Lung (tissue), 12 donors: ENCODE measurements around the gene MMP24OS. TPM values are rescaled to one million over a fixed set of nuclear protein-coding genes. Genes with fewer than 3 reads are reported as not detected.

Source experiments
- ATAC-seq: fragments of 200-7000 bp; cut with Tn5 transposase; one replicate; pipeline ENCODE4 v1.9.1; 2020; ENCODE audit warnings: moderate number of reproducible peaks; ENCODE audit not compliant: insufficient read depth, low FRiP score
- DNase-seq, 3 donors: peaks; one replicate each; pipeline ENCODE4 v3.0.0-alpha.2; 2013 to 2017
- H3K27ac ChIP-seq, 2 donors: one replicate each; pipeline ENCODE4 v1.5.1; 2013; ENCODE audit warnings: mild to moderate bottlenecking in 2 of 2, moderate library complexity in 2 of 2, control low read depth in 1 of 2, inconsistent platforms in 1 of 2, low read depth in 1 of 2, low read length in 1 of 2
- H3K27me3 ChIP-seq, 3 donors: one replicate each; pipeline ENCODE4 v1.5.1; 2013; ENCODE audit warnings: low read length in 2 of 3; ENCODE audit not compliant: control insufficient read depth in 3 of 3, insufficient read depth in 3 of 3
- H3K36me3 ChIP-seq, 4 donors: one replicate each; pipeline ENCODE4 v1.5.1; 2013; ENCODE audit warnings: low read length in 4 of 4, mild to moderate bottlenecking in 1 of 4, moderate library complexity in 1 of 4; ENCODE audit not compliant: control insufficient read depth in 4 of 4, insufficient read depth in 4 of 4
- H3K4me1 ChIP-seq, 5 donors: one replicate each; pipeline ENCODE4 v1.5.1; 2013; ENCODE audit warnings: low read length in 5 of 5, mild to moderate bottlenecking in 2 of 5, moderate library complexity in 1 of 5; ENCODE audit not compliant: control insufficient read depth in 5 of 5, insufficient read depth in 5 of 5
- H3K4me3 ChIP-seq: one replicate; pipeline ENCODE4 v1.5.1; 2013; ENCODE audit warnings: mild to moderate bottlenecking, control low read depth, moderate library complexity
- H3K9ac ChIP-seq, 2 donors: one replicate each; pipeline ENCODE4 v1.5.1; 2013; ENCODE audit warnings: low read length in 2 of 2, control low read depth in 1 of 2; ENCODE audit not compliant: insufficient read depth in 1 of 2
- H3K9me3 ChIP-seq, 4 donors: one replicate each; pipeline ENCODE4 v1.5.1; 2013; ENCODE audit warnings: low read length in 3 of 4, mild to moderate bottlenecking in 1 of 4, moderate library complexity in 1 of 4; ENCODE audit not compliant: control insufficient read depth in 4 of 4, insufficient read depth in 3 of 4
- CTCF ChIP-seq: IDR thresholded peaks from 2 replicates; pipeline ENCODE4 v1.5.1; 2012; ENCODE audit warnings: mild to moderate bottlenecking; ENCODE audit errors: control extremely low read depth, extremely low read depth
- WGBS, 2 donors: extraction: QIAGEN DNeasy Blood & Tissue Kit; methylation state at CpG; one replicate each; pipeline ENCODE4 v1.1.7; 2013; 5-methylcytosine and 5-hydroxymethylcytosine counted together
- polyA plus RNA-seq, 2 donors: library from polyadenylated mRNA; stranded (reverse); fragments of 200-250 nt; gene quantifications; one replicate each; pipeline ENCODE4 v1.2.1, GENCODE V29; 2013
- total RNA-seq, 2 donors: library from RNA; depleted of rRNA in 1 of 2; stranded (reverse); fragments of >200 nt in 1 of 2; gene quantifications; one replicate each; pipeline ENCODE4 v1.2.1, GENCODE V29; 2014 to 2021
- donor health status: control.
- donor health status: control.
- donor health status: Bipolar disorder and iron deficiency.
- donor health status: healthy.
- donor health status: DM: yes; HTN: yes; CAD: no.

MMP24OS gene
- total and polyA plus RNA-seq, 4 donors = 27.8 to 117 (median 68.8) TPM

- peaks cover 0 to 6% (median 0%) of the 10 kb centered on the region in 4 donors for H3K36me3 ChIP-seq
- no peak overlapping the region for H3K27ac ChIP-seq
- H3K9ac ChIP-seq = no peak overlapping the region
- H3K27me3 ChIP-seq = no peaks in the 10 kb centered on the region
- 86 to 87% methylated on average over 11 of the region's 11 CpGs for WGBS, 2 donors
- no peak overlapping the region for H3K4me3 ChIP-seq
- TF ChIP-seq CTCF = no peak
- DNase-seq (no peak), ATAC-seq (no peak)
- peaks cover 0 to 9% (median 0%) of the 10 kb centered on the region in 5 donors for H3K4me1 ChIP-seq
- H3K9me3 ChIP-seq = no peaks in the 10 kb centered on the region
These were observed 48.3 kb upstream of the MMP24OS start for GRCh38 chr20:35326021-35326739.

GRCh38 chr20:35325401-35325800 is 47.5 kb upstream of the MMP24OS start:
- 82 to 89% methylated on average over 6 of the region's 6 CpGs for WGBS, 2 donors
- H3K36me3 ChIP-seq = peaks cover 0 to 6% (median 0%) of the 10 kb centered on the region in 4 donors
- H3K9me3 ChIP-seq = no peaks in the 10 kb centered on the region
- DNase-seq = no peak
- no peak overlapping the region for H3K9ac ChIP-seq
- H3K4me1 ChIP-seq = peaks cover 0 to 11% (median 0%) of the 10 kb centered on the region in 5 donors
- no peaks in the 10 kb centered on the region for H3K27me3 ChIP-seq
- TF ChIP-seq CTCF = no peak
- H3K4me3 ChIP-seq = no peak overlapping the region
- no peak for ATAC-seq
- no peak overlapping the region for H3K27ac ChIP-seq

- H3K27ac ChIP-seq = no peak overlapping the region
- H3K27me3 ChIP-seq = no peaks in the 10 kb centered on the region
- H3K4me3 ChIP-seq = no peak overlapping the region
- ATAC-seq (no peak), DNase-seq (peak in 1 of 3 donors; percentile 25)
- H3K4me1 ChIP-seq = peaks cover 0 to 15% (median 8%) of the 10 kb centered on the region in 5 donors
- WGBS, 2 donors = 92 to 96% methylated on average over 3 of the region's 3 CpGs
- H3K9ac ChIP-seq = no peak overlapping the region
- H3K9me3 ChIP-seq = no peaks in the 10 kb centered on the region
- H3K36me3 ChIP-seq = no peaks in the 10 kb centered on the region
- TF ChIP-seq CTCF = no peak
These were observed 42.6 kb upstream of the MMP24OS start for GRCh38 chr20:35320396-35321126.
